Left lung (tissue), 10 donors: ENCODE data around the gene AICDA. TPM values are rescaled to one million over a fixed set of nuclear protein-coding genes. Genes with fewer than 3 reads are reported as not detected.
A peak's percentile ranks its signal among the peaks of the same experiment; 100 is the strongest.
"Not testable (repeated sequence)": the region's sequence is repeated elsewhere in the genome, so short reads cannot be mapped to it uniquely, and the experiment has no call there.

Experiments
- ATAC-seq: fragments of 200-7000 bp; cut with Tn5 transposase; one replicate; pipeline ENCODE4 v1.9.1; 2020; ENCODE audit warnings: moderate library complexity
- DNase-seq, 4 donors: peaks; one replicate each; pipeline ENCODE4 v3.0.0-alpha.2; 2013 to 2020
- H3K27ac ChIP-seq, 2 donors: fragments of 200-600 bp; sonication (generic) in 1 of 2; one replicate each; pipeline versions ENCODE4 v1.5.0 to v1.8.0; 2020 to 2021
- H3K27me3 ChIP-seq, 2 donors: fragments of 200-600 bp; sonication (generic) in 1 of 2; one replicate each; pipeline versions ENCODE4 v1.5.0 to v1.8.0; 2020 to 2021
- H3K36me3 ChIP-seq, 2 donors: fragments of 200-600 bp; sonication (generic) in 1 of 2; one replicate each; pipeline versions ENCODE4 v1.5.0 to v1.8.0; 2020 to 2021
- H3K4me1 ChIP-seq, 2 donors: fragments of 200-600 bp; one replicate each; pipeline ENCODE4 v1.8.0; 2021
- H3K4me3 ChIP-seq, 2 donors: fragments of 200-600 bp; sonication (generic) in 1 of 2; one replicate each; pipeline versions ENCODE4 v1.5.0 to v1.8.0; 2020 to 2021; ENCODE audit warnings: mild to moderate bottlenecking in 1 of 2
- H3K9me3 ChIP-seq, 2 donors: fragments of 200-600 bp; sonication (generic) in 1 of 2; one replicate each; pipeline versions ENCODE4 v1.5.0 to v1.8.0; 2020 to 2021
- CTCF ChIP-seq, 2 donors: fragments of 200-600 bp; sonication (generic) in 1 of 2; IDR thresholded peaks; one replicate each; pipeline versions ENCODE4 v1.5.0 to v1.8.0; 2021; ENCODE audit warnings: antibody characterized with exemption in 2 of 2
- intact Hi-C, 2 donors: fragments of 100-400 bp; cut with DNase I; formaldehyde crosslinking; loops; one replicate each; pipeline versions ENCODE4 v1.11.2 to v1.14.2; 2022
- polyA plus RNA-seq, 6 donors: library from polyadenylated mRNA; unstranded; fragments of 120-200 nt; gene quantifications; one replicate each; pipeline ENCODE4 v1.2.1, GENCODE V29; 2013; ENCODE audit not compliant: insufficient read length in 6 of 6
- total RNA-seq, 2 donors: library from RNA; stranded (reverse); fragmentation: NEBNext Ultra II Directional; extraction: Animal tissue kit (Norgen Biotek cat#: 25700); gene quantifications; one replicate each; pipeline ENCODE4 v1.2.1, GENCODE V29; 2021
- donor health status: DM: no; HTN: yes; CAD: no.
- donor health status: DM: no; HTN: no; CAD: no.

Gene AICDA
- total and polyA plus RNA-seq, 8 donors: 0.04 to 0.24 (median 0.15) TPM; not detected in 3

DNA sequence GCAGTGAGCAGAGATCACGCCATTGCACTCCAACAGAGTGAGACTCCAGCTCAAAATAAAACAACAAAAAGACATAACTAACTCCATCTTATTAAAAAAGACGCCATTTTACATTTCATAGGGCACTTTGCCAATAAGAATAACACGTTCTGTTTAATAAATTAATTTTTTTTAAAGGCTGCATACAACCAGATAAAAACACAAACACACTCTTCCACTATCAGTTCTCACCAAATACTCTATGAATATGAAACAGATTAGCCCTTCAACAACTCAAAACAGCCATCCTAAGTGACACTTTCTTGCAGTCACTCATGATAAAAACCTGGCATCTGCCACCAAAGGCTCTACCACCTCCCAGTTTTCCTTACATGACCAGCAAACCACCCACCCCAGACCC lies 16.1 kb downstream of the AICDA start:
- Histone ChIP-seq H3K9me3 (no peaks in the 10 kb centered on the region), H3K27me3 (no peaks in the 10 kb centered on the region), H3K36me3 (no peaks in the 10 kb centered on the region), H3K4me3 (no peak overlapping the region), H3K27ac (no peak overlapping the region), H3K4me1 (no peaks in the 10 kb centered on the region)
- DNase-seq (no peak), ATAC-seq (no peak)
- intact Hi-C loops: no loop called here
- TF ChIP-seq CTCF (IDR thresholded peaks at IDR 0.05): no peak

GRCh38 chr12:8594072-8594471 lies 18.6 kb downstream of the AICDA start:
- Histone ChIP-seq H3K27ac (no peak overlapping the region), H3K27me3 (no peaks in the 10 kb centered on the region), H3K9me3 (no peaks in the 10 kb centered on the region), H3K4me3 (no peak overlapping the region), H3K4me1 (peaks cover 0 to 5% of the 10 kb centered on the region in 2 donors), H3K36me3 (no peaks in the 10 kb centered on the region)
- no peak for TF ChIP-seq CTCF (IDR thresholded peaks at IDR 0.05)
- ATAC-seq (no peak), DNase-seq (no peak)
- intact Hi-C loops: no loop called here

DNA sequence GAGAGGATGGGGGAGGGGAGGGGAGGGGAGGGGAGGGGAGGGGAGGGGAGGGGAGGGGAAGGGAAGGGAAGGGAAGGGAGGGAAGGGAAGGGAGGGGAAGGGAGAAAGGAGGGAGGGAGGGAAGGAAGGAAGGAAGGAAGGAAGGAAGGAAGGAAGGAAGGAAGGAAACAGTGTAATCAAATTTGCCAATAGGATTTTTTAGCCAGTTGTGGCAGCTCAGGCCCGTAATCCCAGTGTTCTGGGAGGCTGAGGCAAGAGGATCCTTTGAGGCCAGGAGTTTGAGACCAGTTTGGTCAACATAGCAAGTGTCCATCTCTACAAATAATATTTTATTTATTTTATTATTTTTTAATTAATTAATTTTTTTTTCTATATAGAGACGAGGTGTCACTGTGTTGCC lies 19.4 kb downstream of the AICDA start:
- no peaks in the 10 kb centered on the region for H3K36me3 ChIP-seq
- H3K4me1 ChIP-seq: peaks cover 0 to 5% of the 10 kb centered on the region in 2 donors
- H3K27me3 ChIP-seq: no peaks in the 10 kb centered on the region
- no peak for TF ChIP-seq CTCF (IDR thresholded peaks at IDR 0.05)
- intact Hi-C loops: no loop called here
- DNase-seq (no peak), ATAC-seq (no peak)
- no peaks in the 10 kb centered on the region for H3K9me3 ChIP-seq
- H3K27ac ChIP-seq: no peak overlapping the region
- no peak overlapping the region for H3K4me3 ChIP-seq

DNA sequence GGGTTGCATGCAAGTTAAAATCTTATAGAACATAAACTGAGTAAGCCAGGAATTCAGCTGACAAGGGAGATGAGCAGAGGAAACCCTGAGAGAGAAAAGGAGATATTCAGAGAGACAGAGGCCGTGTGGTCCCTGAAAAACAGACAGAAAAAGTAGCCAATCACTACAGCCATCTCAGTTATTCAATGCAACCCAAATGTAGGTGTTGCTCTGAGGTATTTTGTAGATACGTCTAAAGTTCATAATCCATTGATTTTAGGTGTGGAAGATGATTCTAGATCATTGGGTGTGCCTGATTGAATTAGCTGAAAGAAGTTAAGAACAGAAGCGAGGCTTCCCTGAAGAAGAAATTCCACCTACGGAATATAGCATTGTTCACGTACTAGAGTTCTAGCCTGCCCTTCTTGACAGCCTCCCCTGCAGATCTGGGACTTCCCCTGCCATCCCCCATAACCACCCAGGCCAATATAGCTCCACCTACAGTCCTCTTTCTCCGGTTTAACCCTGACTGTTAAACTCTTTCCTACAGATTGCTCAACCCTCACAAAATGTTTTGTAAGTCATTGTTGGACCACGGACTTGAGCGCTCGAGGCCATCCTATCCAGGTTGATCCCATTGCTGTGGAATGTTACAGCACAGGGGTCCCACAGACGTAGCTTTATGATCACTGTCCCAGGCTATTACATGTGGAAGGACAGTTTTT lies 21.7 kb downstream of the AICDA start:
- no peaks in the 10 kb centered on the region for H3K9me3 ChIP-seq
- no peak overlapping the region for H3K27ac ChIP-seq
- TF ChIP-seq CTCF (IDR thresholded peaks at IDR 0.05): no peak
- H3K27me3 ChIP-seq: no peaks in the 10 kb centered on the region
- no peaks in the 10 kb centered on the region for H3K36me3 ChIP-seq
- intact Hi-C loops: no loop called here
- DNase-seq: no peak
- peaks cover 0 to 5% of the 10 kb centered on the region in 2 donors for H3K4me1 ChIP-seq
- ATAC-seq: peak; percentile 81
- H3K4me3 ChIP-seq: no peak overlapping the region

- no peak for TF ChIP-seq CTCF (IDR thresholded peaks at IDR 0.05)
- no peak overlapping the region for H3K4me3 ChIP-seq
- H3K27ac ChIP-seq: no peak overlapping the region
- H3K27me3 ChIP-seq: no peaks in the 10 kb centered on the region
- intact Hi-C loops: no loop called here
- no peaks in the 10 kb centered on the region for H3K36me3 ChIP-seq
- peaks cover 0 to 5% of the 10 kb centered on the region in 2 donors for H3K4me1 ChIP-seq
- no peak for ATAC-seq
- no peaks in the 10 kb centered on the region for H3K9me3 ChIP-seq
- no peak for DNase-seq
Observed at GRCh38 chr12:8589679-8590078, 23.0 kb downstream of the AICDA start.

DNA sequence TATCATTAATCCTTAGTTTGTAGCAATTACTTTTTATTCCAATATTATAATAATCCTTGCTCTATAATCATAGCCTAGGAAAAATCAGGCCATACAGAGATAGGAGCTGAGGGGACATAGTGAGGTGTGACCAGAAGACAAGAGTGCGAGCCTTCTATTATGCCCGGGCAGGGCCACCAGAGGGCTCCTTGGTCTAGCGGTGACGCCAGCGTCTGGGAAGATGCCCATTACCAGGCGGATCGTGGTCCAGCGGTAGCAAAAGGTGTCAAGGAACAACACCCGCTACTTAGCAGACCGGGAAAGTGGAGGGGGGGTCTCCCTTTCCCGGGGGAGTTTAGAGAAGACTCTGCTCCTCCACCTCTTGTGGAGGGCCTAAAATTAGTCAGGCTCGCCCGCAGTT lies 28.2 kb downstream of the AICDA start:
- ATAC-seq, H3K36me3 ChIP-seq, H3K27me3 ChIP-seq, H3K9me3 ChIP-seq, H3K4me3 ChIP-seq, H3K4me1 ChIP-seq, H3K27ac ChIP-seq, DNase-seq, intact Hi-C loops: not testable (repeated sequence)
